ENCODE data around the gene BEST1. TPM values are rescaled to one million over a fixed set of nuclear protein-coding genes. Genes with fewer than 3 reads are reported as not detected.
"Not testable (repeated sequence)": the region's sequence is repeated elsewhere in the genome, so short reads cannot be mapped to it uniquely, and the experiment has no call there.

Gene BEST1
- total RNA-seq, 2 experiments from 2014 or later, result 0.14 to 0.25 TPM

- no peak for TF ChIP-seq CTCF (IDR thresholded peaks at IDR 0.05)
- H3K36me3 ChIP-seq (ENCODE audit: insufficient read depth, low read length), result no peaks in the 10 kb centered on the region
- DNase-seq (no peak), ATAC-seq (ENCODE audit: poor library complexity) (no peak)
- ChIA-PET POLR2A (interaction anchor here (1.0 kb wide), 1 partner anchor 32 kb away, joined by 3 read pairs; the partner anchor contains the start of gene FTH1), CTCF (interaction anchor here (0.7 to 1.0 kb wide), 2 partner anchors 82 to 83 kb away, joined by 3 read pairs; no protein-coding TSS in a partner anchor)
- no peaks in the 10 kb centered on the region for H3K4me1 Mint-ChIP-seq (ENCODE audit: low read depth)
- peaks cover 8% of the 10 kb centered on the region for H3K9me3 Mint-ChIP-seq
- peaks cover 8 to 24% of the 10 kb centered on the region in 2 experiments for H3K9me3 ChIP-seq (ENCODE audit: control insufficient read depth in 1 of 2, insufficient read depth in 1 of 2, low read length in 2 of 2)
- no peaks in the 10 kb centered on the region for H3K4me1 ChIP-seq (ENCODE audit: insufficient read depth, low read length)
- intact Hi-C loops (cut with DNase I, micrococcal nuclease), result no loop called here
- no peak overlapping the region for H3K27ac ChIP-seq (ENCODE audit: low read depth in 1 of 2, low read length in 2 of 2)
- H3K36me3 Mint-ChIP-seq (ENCODE audit: low read depth), result peaks cover 23% of the 10 kb centered on the region
- no peak overlapping the region for H3K4me3 ChIP-seq (ENCODE audit: low read length)
- H3K4me3 Mint-ChIP-seq, result no peak overlapping the region
- H3K27ac Mint-ChIP-seq, result peak overlapping the region; percentile 39
- H3K27me3 Mint-ChIP-seq, result no peaks in the 10 kb centered on the region
- no peaks in the 10 kb centered on the region for H3K27me3 ChIP-seq (ENCODE audit: control insufficient read depth in 1 of 2, insufficient read depth in 2 of 2, low read length in 2 of 2)
Observed at GRCh38 chr11:61999141-61999975, 49.2 kb downstream of the BEST1 start.

GRCh38 chr11:62000539-62001446 is 50.6 kb downstream of the BEST1 start:
- H3K9me3 ChIP-seq (ENCODE audit: control insufficient read depth in 1 of 2, insufficient read depth in 1 of 2, low read length in 2 of 2), result peaks cover 8 to 24% of the 10 kb centered on the region in 2 experiments
- DNase-seq (no peak), ATAC-seq (ENCODE audit: poor library complexity) (no peak)
- no peaks in the 10 kb centered on the region for H3K36me3 ChIP-seq (ENCODE audit: insufficient read depth, low read length)
- CTCF ChIA-PET, result interaction anchor here (1.0 kb wide), 1 partner anchor 81 kb away, joined by 3 read pairs; no protein-coding TSS in a partner anchor
- Mint-ChIP-seq H3K36me3 (ENCODE audit: low read depth) (peaks cover 23% of the 10 kb centered on the region), H3K4me3 (no peak overlapping the region), H3K4me1 (ENCODE audit: low read depth) (no peaks in the 10 kb centered on the region), H3K27me3 (no peaks in the 10 kb centered on the region), H3K27ac (no peak overlapping the region), H3K9me3 (peaks cover 8% of the 10 kb centered on the region)
- intact Hi-C loops (cut with DNase I, micrococcal nuclease), result no loop called here
- H3K27ac ChIP-seq (ENCODE audit: low read depth in 1 of 2, low read length in 2 of 2), result no peak overlapping the region
- H3K4me1 ChIP-seq (ENCODE audit: insufficient read depth, low read length), result no peaks in the 10 kb centered on the region
- no peak for TF ChIP-seq CTCF (IDR thresholded peaks at IDR 0.05)
- POLR2A ChIA-PET, result interaction anchor here (1.0 kb wide), 1 partner anchor 33 kb away, joined by 3 read pairs; the partner anchor contains the start of gene FTH1
- H3K27me3 ChIP-seq (ENCODE audit: control insufficient read depth in 1 of 2, insufficient read depth in 2 of 2, low read length in 2 of 2), result no peaks in the 10 kb centered on the region
- H3K4me3 ChIP-seq (ENCODE audit: low read length), result no peak overlapping the region

- ATAC-seq (ENCODE audit: poor library complexity), result no peak
- ChIA-PET CTCF (no interaction called here), POLR2A (no interaction called here)
- no peak overlapping the region for H3K27ac Mint-ChIP-seq
- Histone ChIP-seq H3K36me3 (ENCODE audit: insufficient read depth, low read length) (no peaks in the 10 kb centered on the region), H3K4me1 (ENCODE audit: insufficient read depth, low read length) (no peaks in the 10 kb centered on the region), H3K9me3 (ENCODE audit: control insufficient read depth in 1 of 2, insufficient read depth in 1 of 2, low read length in 2 of 2) (peaks cover 8 to 24% of the 10 kb centered on the region in 2 experiments), H3K27me3 (ENCODE audit: control insufficient read depth in 1 of 2, insufficient read depth in 2 of 2, low read length in 2 of 2) (no peaks in the 10 kb centered on the region), H3K4me3 (ENCODE audit: low read length) (no peak overlapping the region), H3K27ac (ENCODE audit: low read depth in 1 of 2, low read length in 2 of 2) (no peak overlapping the region)
- H3K36me3 Mint-ChIP-seq (ENCODE audit: low read depth), result peaks cover 23% of the 10 kb centered on the region
- no peaks in the 10 kb centered on the region for H3K27me3 Mint-ChIP-seq
- TF ChIP-seq CTCF (IDR thresholded peaks at IDR 0.05), result no peak
- H3K4me3 Mint-ChIP-seq, result no peak overlapping the region
- no peak for DNase-seq
- intact Hi-C loops (cut with DNase I, micrococcal nuclease), result no loop called here
- H3K9me3 Mint-ChIP-seq, result peaks cover 8% of the 10 kb centered on the region
- no peaks in the 10 kb centered on the region for H3K4me1 Mint-ChIP-seq (ENCODE audit: low read depth)
Observed at GRCh38 chr11:62001450-62002191, 51.5 kb downstream of the BEST1 start.

- H3K27me3 ChIP-seq (ENCODE audit: control insufficient read depth in 1 of 2, insufficient read depth in 2 of 2, low read length in 2 of 2); CTCF ChIA-PET; intact Hi-C loops (cut with DNase I, micrococcal nuclease); H3K27me3 Mint-ChIP-seq; H3K9me3 Mint-ChIP-seq; DNase-seq; H3K27ac ChIP-seq (ENCODE audit: low read depth in 1 of 2, low read length in 2 of 2); H3K4me1 Mint-ChIP-seq (ENCODE audit: low read depth); POLR2A ChIA-PET; H3K4me3 ChIP-seq (ENCODE audit: low read length); H3K4me1 ChIP-seq (ENCODE audit: insufficient read depth, low read length); H3K27ac Mint-ChIP-seq; H3K4me3 Mint-ChIP-seq; H3K36me3 ChIP-seq (ENCODE audit: insufficient read depth, low read length); ATAC-seq (ENCODE audit: poor library complexity): not testable (repeated sequence)
- H3K9me3 ChIP-seq (ENCODE audit: control insufficient read depth in 1 of 2, insufficient read depth in 1 of 2, low read length in 2 of 2), result peaks cover 8 to 24% of the 10 kb centered on the region in 2 experiments
- peaks cover 23% of the 10 kb centered on the region for H3K36me3 Mint-ChIP-seq (ENCODE audit: low read depth)
Observed at GRCh38 chr11:62002283-62002682, 52.1 kb downstream of the BEST1 start.
